ENCODE data around the gene CNBD2.
"Not testable (repeated sequence)": the region's sequence is repeated elsewhere in the genome, so short reads cannot be mapped to it uniquely, and the experiment has no call there.

Gene CNBD2

DNA sequence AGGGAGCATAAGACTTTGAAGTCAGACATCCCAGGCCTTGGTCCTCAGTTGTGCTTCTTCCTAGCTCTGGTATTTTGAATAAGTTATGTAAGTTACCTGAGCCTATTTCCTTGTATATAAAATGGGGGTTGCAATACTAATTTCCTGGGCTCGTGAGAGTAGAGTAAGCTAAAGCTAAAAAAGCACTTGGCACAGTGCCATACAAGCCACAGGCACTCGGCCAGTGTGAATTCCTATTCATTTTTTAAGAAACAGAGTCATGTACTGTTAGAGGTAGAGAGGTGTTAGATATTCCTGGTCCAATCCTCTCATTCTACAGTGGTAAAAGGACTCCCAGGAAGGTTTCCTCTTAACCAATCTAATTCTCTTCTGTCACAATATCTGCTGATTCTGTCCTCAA is 106.6 kb downstream of the CNBD2 start:
- no peaks in the 10 kb centered on the region for H3K4me1 ChIP-seq (ENCODE audit: control insufficient read depth, insufficient read depth, low read length)
- TF ChIP-seq, protein P1, sequence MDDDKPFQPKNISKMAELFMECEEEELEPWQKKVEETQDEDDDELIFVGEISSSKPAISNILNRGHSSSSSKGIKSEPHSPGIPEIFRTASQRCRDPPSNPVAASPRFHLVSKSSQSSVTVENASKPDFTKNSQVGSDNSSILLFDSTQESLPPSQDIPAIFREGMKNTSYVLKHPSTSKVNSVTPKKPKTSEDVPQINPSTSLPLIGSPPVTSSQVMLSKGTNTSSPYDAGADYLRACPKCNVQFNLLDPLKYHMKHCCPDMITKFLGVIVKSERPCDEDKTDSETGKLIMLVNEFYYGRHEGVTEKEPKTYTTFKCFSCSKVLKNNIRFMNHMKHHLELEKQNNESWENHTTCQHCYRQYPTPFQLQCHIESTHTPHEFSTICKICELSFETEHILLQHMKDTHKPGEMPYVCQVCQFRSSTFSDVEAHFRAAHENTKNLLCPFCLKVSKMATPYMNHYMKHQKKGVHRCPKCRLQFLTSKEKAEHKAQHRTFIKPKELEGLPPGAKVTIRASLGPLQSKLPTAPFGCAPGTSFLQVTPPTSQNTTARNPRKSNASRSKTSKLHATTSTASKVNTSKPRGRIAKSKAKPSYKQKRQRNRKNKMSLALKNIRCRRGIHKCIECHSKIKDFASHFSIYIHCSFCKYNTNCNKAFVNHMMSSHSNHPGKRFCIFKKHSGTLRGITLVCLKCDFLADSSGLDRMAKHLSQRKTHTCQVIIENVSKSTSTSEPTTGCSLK (tag by site-specific recombination; IDR thresholded peaks at IDR 0.05), result no peak
- TF ChIP-seq, protein P2, sequence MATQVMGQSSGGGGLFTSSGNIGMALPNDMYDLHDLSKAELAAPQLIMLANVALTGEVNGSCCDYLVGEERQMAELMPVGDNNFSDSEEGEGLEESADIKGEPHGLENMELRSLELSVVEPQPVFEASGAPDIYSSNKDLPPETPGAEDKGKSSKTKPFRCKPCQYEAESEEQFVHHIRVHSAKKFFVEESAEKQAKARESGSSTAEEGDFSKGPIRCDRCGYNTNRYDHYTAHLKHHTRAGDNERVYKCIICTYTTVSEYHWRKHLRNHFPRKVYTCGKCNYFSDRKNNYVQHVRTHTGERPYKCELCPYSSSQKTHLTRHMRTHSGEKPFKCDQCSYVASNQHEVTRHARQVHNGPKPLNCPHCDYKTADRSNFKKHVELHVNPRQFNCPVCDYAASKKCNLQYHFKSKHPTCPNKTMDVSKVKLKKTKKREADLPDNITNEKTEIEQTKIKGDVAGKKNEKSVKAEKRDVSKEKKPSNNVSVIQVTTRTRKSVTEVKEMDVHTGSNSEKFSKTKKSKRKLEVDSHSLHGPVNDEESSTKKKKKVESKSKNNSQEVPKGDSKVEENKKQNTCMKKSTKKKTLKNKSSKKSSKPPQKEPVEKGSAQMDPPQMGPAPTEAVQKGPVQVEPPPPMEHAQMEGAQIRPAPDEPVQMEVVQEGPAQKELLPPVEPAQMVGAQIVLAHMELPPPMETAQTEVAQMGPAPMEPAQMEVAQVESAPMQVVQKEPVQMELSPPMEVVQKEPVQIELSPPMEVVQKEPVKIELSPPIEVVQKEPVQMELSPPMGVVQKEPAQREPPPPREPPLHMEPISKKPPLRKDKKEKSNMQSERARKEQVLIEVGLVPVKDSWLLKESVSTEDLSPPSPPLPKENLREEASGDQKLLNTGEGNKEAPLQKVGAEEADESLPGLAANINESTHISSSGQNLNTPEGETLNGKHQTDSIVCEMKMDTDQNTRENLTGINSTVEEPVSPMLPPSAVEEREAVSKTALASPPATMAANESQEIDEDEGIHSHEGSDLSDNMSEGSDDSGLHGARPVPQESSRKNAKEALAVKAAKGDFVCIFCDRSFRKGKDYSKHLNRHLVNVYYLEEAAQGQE (tag by site-specific recombination; IDR thresholded peaks at IDR 0.05), result no peak
- no peak for TF ChIP-seq GLI4 (tag by site-specific recombination; IDR thresholded peaks at IDR 0.05)
- ChIA-PET CTCF (interaction anchor here (0.6 to 2.5 kb wide), 3 partner anchors 64 to 1256 kb away, joined by 5 to 9 read pairs (median 8); no protein-coding TSS in a partner anchor), POLR2A (interaction anchor here (0.6 to 1.7 kb wide), 3 partner anchors 10 to 12 kb away, joined by 3 to 7 read pairs (median 6); no protein-coding TSS in a partner anchor)
- H3K36me3 ChIP-seq (ENCODE audit: control insufficient read depth in 2 of 2, insufficient read depth in 1 of 2, low read length in 2 of 2), result no peaks in the 10 kb centered on the region
- H3K27ac ChIP-seq (ENCODE audit: extremely low read depth, low read depth, low read length), result no peak overlapping the region
- no peak overlapping the region for H3K4me3 ChIP-seq (ENCODE audit: low read depth, low read length)
- no peaks in the 10 kb centered on the region for H3K9me3 ChIP-seq (ENCODE audit: control insufficient read depth, insufficient read depth, low read depth, low read length)

DNA sequence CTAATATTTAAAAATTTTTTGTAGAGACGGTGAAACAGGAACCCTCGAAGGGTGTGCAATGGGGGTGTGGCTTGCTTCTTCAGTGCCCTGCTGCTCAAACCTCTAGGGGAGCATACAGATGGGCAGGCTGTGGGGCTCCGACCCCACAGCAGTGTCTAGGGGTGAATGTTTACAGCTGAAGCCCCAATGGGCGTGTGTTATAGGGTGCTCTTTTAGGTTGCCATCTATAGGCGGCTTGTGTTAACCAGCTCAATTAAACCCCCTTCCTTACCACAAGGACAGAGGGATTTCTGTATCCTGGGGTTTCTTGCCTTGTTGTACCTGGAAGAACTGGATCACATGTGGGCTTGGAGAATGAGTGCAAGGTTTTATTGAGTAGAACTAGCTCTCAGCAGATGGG is 109.4 kb downstream of the CNBD2 start:
- H3K4me3 ChIP-seq (ENCODE audit: low read depth, low read length); POLR2A ChIA-PET; H3K4me1 ChIP-seq (ENCODE audit: control insufficient read depth, insufficient read depth, low read length); CTCF ChIA-PET; H3K27ac ChIP-seq (ENCODE audit: extremely low read depth, low read depth, low read length); H3K36me3 ChIP-seq (ENCODE audit: control insufficient read depth in 2 of 2, insufficient read depth in 1 of 2, low read length in 2 of 2); H3K9me3 ChIP-seq (ENCODE audit: control insufficient read depth, insufficient read depth, low read depth, low read length): not testable (repeated sequence)

DNA sequence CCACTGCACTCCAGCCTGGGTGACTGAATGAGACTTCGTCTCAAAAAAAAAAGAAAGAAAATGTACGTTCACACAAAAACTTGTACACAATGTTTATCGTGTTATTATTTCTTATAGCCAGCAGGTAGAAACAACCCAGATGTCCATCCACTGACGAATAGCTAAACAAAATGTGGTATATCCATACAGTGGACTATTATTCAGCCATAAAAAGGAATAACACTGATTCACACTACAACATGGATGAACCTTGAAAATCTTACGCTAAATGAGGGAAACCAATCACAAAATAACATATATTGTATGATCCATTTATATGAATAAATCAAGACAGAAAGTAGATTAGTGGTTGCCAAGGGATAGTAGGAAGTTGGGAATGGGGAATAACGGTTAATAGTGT is 111.1 kb downstream of the CNBD2 start:
- CTCF ChIA-PET, result no interaction called here
- Histone ChIP-seq H3K4me3 (ENCODE audit: low read depth, low read length) (no peak overlapping the region), H3K4me1 (ENCODE audit: control insufficient read depth, insufficient read depth, low read length) (no peaks in the 10 kb centered on the region), H3K36me3 (ENCODE audit: control insufficient read depth in 2 of 2, insufficient read depth in 1 of 2, low read length in 2 of 2) (no peaks in the 10 kb centered on the region), H3K27ac (ENCODE audit: extremely low read depth, low read depth, low read length) (no peak overlapping the region), H3K9me3 (ENCODE audit: control insufficient read depth, insufficient read depth, low read depth, low read length) (no peaks in the 10 kb centered on the region)
- 0 out of 2 replicates have a peak, but pooled peaks have one; percentile 48 for TF ChIP-seq ZNF146 (tag by site-specific recombination; IDR thresholded peaks at IDR 0.05)
- TF ChIP-seq ZNF585B (tag by site-specific recombination; IDR thresholded peaks at IDR 0.05), result no peak
- no peak for TF ChIP-seq ZSCAN16 (tag by site-specific recombination; IDR thresholded peaks at IDR 0.05)
- no peak for TF ChIP-seq ZNF394 (tag by site-specific recombination; IDR thresholded peaks at IDR 0.05; ENCODE audit: borderline replicate concordance)
- no peak for TF ChIP-seq KLF1 (tag by site-specific recombination; IDR thresholded peaks at IDR 0.05)
- POLR2A ChIA-PET, result no interaction called here

DNA sequence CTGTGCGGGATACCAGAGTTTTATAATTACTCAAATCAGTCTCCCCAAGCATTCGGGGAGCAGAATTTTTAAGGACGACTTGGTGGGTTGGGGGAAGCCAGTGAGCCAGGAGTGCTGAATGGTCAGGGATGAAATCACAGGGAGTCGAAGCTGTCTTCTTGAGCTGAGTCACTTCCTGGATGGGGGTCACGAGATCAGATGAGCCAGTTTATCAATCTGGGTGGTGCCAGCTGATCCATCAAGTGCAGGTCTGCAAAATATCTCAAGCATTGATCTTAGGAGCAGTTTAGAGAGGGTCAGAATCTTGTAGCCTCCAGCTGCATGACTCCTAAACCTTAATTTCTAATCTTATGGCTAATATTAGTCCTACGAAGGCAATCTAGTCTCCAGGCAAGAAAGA is 111.6 kb downstream of the CNBD2 start:
- H3K27ac ChIP-seq (ENCODE audit: extremely low read depth, low read depth, low read length); CTCF ChIA-PET; H3K4me3 ChIP-seq (ENCODE audit: low read depth, low read length); H3K36me3 ChIP-seq (ENCODE audit: control insufficient read depth in 2 of 2, insufficient read depth in 1 of 2, low read length in 2 of 2); H3K9me3 ChIP-seq (ENCODE audit: control insufficient read depth, insufficient read depth, low read depth, low read length); H3K4me1 ChIP-seq (ENCODE audit: control insufficient read depth, insufficient read depth, low read length); POLR2A ChIA-PET: not testable (repeated sequence)
